Measurements from ENCODE around the gene ZNF385B. TPM values are rescaled to one million over a fixed set of nuclear protein-coding genes. Genes with fewer than 3 reads are reported as not detected.

ZNF385B gene
- total and polyA plus RNA-seq, 9 of the 15 experiments (the other 6 are each of a cell fraction or from before 2014, with no cell fraction given) = 0.50 TPM; not detected in 8

GRCh38 chr2:179898873-179899272, 37.5 kb upstream of the ZNF385B start (continued):
- TF ChIP-seq ZNF449 (CRISPR knock-in tag; IDR thresholded peaks at IDR 0.05) = no peak
- 0 out of 2 replicates have a peak, but pooled peaks have one; percentile 7 for TF ChIP-seq MAFG (tag; conservative IDR thresholded peaks at IDR 0.05)
- TF ChIP-seq XRCC5 (IDR thresholded peaks at IDR 0.05; ENCODE audit: low read depth, low read length) = no peak
- TF ChIP-seq SAFB (IDR thresholded peaks at IDR 0.05; ENCODE audit: borderline replicate concordance, low read depth, low read length) = no peak
- TF ChIP-seq MTA1 (IDR thresholded peaks at IDR 0.05; ENCODE audit: borderline replicate concordance) = no peak
- TF ChIP-seq, protein P1, sequence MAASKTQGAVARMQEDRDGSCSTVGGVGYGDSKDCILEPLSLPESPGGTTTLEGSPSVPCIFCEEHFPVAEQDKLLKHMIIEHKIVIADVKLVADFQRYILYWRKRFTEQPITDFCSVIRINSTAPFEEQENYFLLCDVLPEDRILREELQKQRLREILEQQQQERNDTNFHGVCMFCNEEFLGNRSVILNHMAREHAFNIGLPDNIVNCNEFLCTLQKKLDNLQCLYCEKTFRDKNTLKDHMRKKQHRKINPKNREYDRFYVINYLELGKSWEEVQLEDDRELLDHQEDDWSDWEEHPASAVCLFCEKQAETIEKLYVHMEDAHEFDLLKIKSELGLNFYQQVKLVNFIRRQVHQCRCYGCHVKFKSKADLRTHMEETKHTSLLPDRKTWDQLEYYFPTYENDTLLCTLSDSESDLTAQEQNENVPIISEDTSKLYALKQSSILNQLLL (CRISPR knock-in tag; IDR thresholded peaks at IDR 0.05; ENCODE audit: borderline replicate concordance) = no peak
- TF ChIP-seq NR2C2 (CRISPR knock-in tag; IDR thresholded peaks at IDR 0.05) = no peak
- no peak for TF ChIP-seq NR2C2 (tag; IDR thresholded peaks at IDR 0.05)
- TF ChIP-seq TEAD4 (IDR thresholded peaks at IDR 0.05; ENCODE audit: low read length) = no peak
- no peak for TF ChIP-seq TEAD4 (CRISPR knock-in tag; IDR thresholded peaks at IDR 0.05; ENCODE audit: borderline replicate concordance)
- no peak for TF ChIP-seq GMEB1 (CRISPR knock-in tag; IDR thresholded peaks at IDR 0.05)
- no peak for TF ChIP-seq GTF2E2 (tag; IDR thresholded peaks at IDR 0.05)
- TF ChIP-seq NEUROD1 (IDR thresholded peaks at IDR 0.05; ENCODE audit: borderline replicate concordance, low read depth, low read length, partially characterized antibody) = no peak
